ENCODE data around the gene SERPINA3. TPM values are rescaled to one million over a fixed set of nuclear protein-coding genes. Genes with fewer than 3 reads are reported as not detected.
"Not testable (repeated sequence)": the region's sequence is repeated elsewhere in the genome, so short reads cannot be mapped to it uniquely, and the experiment has no call there.

SERPINA3 gene
- total RNA-seq, 4 donors from 2014 or later = 71.8 to 284 (median 255) TPM

GRCh38 chr14:94602722-94603121 is 9.5 kb upstream of the SERPINA3 start:
- DNase-seq (ENCODE audit: extremely low spot score) = no peak
- H3K4me1 ChIP-seq = peaks cover 40 to 54% (median 46%) of the 10 kb centered on the region in 4 donors
- no peak overlapping the region for H3K4me3 ChIP-seq
- H3K27me3 ChIP-seq = no peaks in the 10 kb centered on the region
- intact Hi-C loops (cut with DNase I) = no loop called here
- 97% methylated on average over 5 of the region's 5 CpGs for WGBS
- H3K27ac ChIP-seq (replicated peaks in 1 of 4) = peak overlapping the region; percentile 62 to 79 (median 74)
- no peaks in the 10 kb centered on the region for H3K36me3 ChIP-seq
- H3K9me3 ChIP-seq = no peaks in the 10 kb centered on the region
- no peak for TF ChIP-seq POLR2AphosphoS5 (IDR thresholded peaks at IDR 0.05)

GRCh38 chr14:94605361-94605760 is 6.8 kb upstream of the SERPINA3 start:
- no peak overlapping the region for H3K4me3 ChIP-seq
- DNase-seq (ENCODE audit: extremely low spot score) = no peak
- no peaks in the 10 kb centered on the region for H3K27me3 ChIP-seq
- no peaks in the 10 kb centered on the region for H3K36me3 ChIP-seq
- peaks cover 20 to 32% (median 24%) of the 10 kb centered on the region in 4 donors for H3K4me1 ChIP-seq
- 66% methylated on average over 3 of the region's 3 CpGs for WGBS
- intact Hi-C loops (cut with DNase I) = no loop called here
- H3K27ac ChIP-seq (replicated peaks in 1 of 4) = no peak overlapping the region
- H3K9me3 ChIP-seq = no peaks in the 10 kb centered on the region
- TF ChIP-seq POLR2A (IDR thresholded peaks at IDR 0.05; ENCODE audit: low read depth) (no peak), EP300 (IDR thresholded peaks at IDR 0.05) (no peak), POLR2AphosphoS5 (IDR thresholded peaks at IDR 0.05) (no peak), CTCF (IDR thresholded peaks at IDR 0.05) (no peak)

- intact Hi-C loops (cut with DNase I); H3K27ac ChIP-seq (replicated peaks in 1 of 4); H3K27me3 ChIP-seq; H3K36me3 ChIP-seq; H3K9me3 ChIP-seq; DNase-seq (ENCODE audit: extremely low spot score); H3K4me3 ChIP-seq: not testable (repeated sequence)
- H3K4me1 ChIP-seq = peaks cover 7 to 38% (median 11%) of the 10 kb centered on the region in 4 donors
- 76% methylated on average over 1 of the region's 1 CpG for WGBS
These were observed 3.2 kb upstream of the SERPINA3 start for GRCh38 chr14:94608966-94609365.

GRCh38 chr14:94611179-94611578 is 1.0 kb upstream of the SERPINA3 start:
- TF ChIP-seq POLR2AphosphoS5 (IDR thresholded peaks at IDR 0.05) (no peak), CTCF (IDR thresholded peaks at IDR 0.05) (no peak), EP300 (IDR thresholded peaks at IDR 0.05) (no peak), POLR2A (IDR thresholded peaks at IDR 0.05; ENCODE audit: low read depth) (no peak)
- Histone ChIP-seq H3K27ac (replicated peaks in 1 of 4) (peak overlapping the region in 2 of 4 donors; percentile 60 to 63), H3K4me3 (no peak overlapping the region), H3K9me3 (no peaks in the 10 kb centered on the region), H3K27me3 (no peaks in the 10 kb centered on the region), H3K4me1 (peaks cover 7 to 43% (median 11%) of the 10 kb centered on the region in 4 donors), H3K36me3 (no peaks in the 10 kb centered on the region)
- intact Hi-C loops (cut with DNase I) = no loop called here
- no peak for DNase-seq (ENCODE audit: extremely low spot score)
- 94% methylated on average over 5 of the region's 5 CpGs for WGBS

- H3K27ac ChIP-seq (replicated peaks in 1 of 4) = peak overlapping the region; percentile 49 to 73 (median 59)
- 68% methylated on average over 7 of the region's 9 CpGs for WGBS
- peaks cover 3 to 43% (median 11%) of the 10 kb centered on the region in 4 donors for H3K4me1 ChIP-seq
- H3K27me3 ChIP-seq = no peaks in the 10 kb centered on the region
- no peak for DNase-seq (ENCODE audit: extremely low spot score)
- intact Hi-C loops (cut with DNase I) = no loop called here
- TF ChIP-seq POLR2AphosphoS5 (IDR thresholded peaks at IDR 0.05) (no peak), POLR2A (IDR thresholded peaks at IDR 0.05; ENCODE audit: low read depth) (no peak), EP300 (IDR thresholded peaks at IDR 0.05) (no peak), CTCF (IDR thresholded peaks at IDR 0.05) (no peak)
- peaks cover 0 to 16% (median 13%) of the 10 kb centered on the region in 4 donors for H3K9me3 ChIP-seq
- H3K36me3 ChIP-seq = no peaks in the 10 kb centered on the region
- H3K4me3 ChIP-seq = peak overlapping the region; percentile 19 to 51 (median 36)
These were observed 676 bp downstream of the SERPINA3 start for GRCh38 chr14:94612580-94613554.
